ENCODE results near the gene DDX42. TPM values are rescaled to one million over a fixed set of nuclear protein-coding genes. Genes with fewer than 3 reads are reported as not detected.

The DDX42 gene
- total and polyA plus RNA-seq, 2 of the 13 experiments (the other 11 are each of a cell fraction or from before 2014, with no cell fraction given): 87.2 to 92.9 TPM

GRCh38 chr17:63840591-63841349 lies 66.8 kb downstream of the DDX42 start (continued):
- 0 out of 2 replicates have a peak, but pooled peaks have one; percentile 21 for TF ChIP-seq CCDC6 (CRISPR knock-in tag; IDR thresholded peaks at IDR 0.05)
- TF ChIP-seq HMGA1 (CRISPR knock-in tag; conservative IDR thresholded peaks at IDR 0.05): no peak
- TF ChIP-seq SP2 (CRISPR knock-in tag; IDR thresholded peaks at IDR 0.05): no peak
- peak; percentile 26; the same call in 1 of the 2 replicates for TF ChIP-seq MXD1 (CRISPR knock-in tag; IDR thresholded peaks at IDR 0.05)
- TF ChIP-seq ZNF138 (CRISPR knock-in tag; IDR thresholded peaks at IDR 0.05; ENCODE audit: low read depth): peak; percentile 34; the same call in 1 of the 2 replicates
- TF ChIP-seq ZNF670 (CRISPR knock-in tag; IDR thresholded peaks at IDR 0.05; ENCODE audit: borderline replicate concordance): no peak
- peak; percentile 10; the same call in 1 of the 2 replicates for TF ChIP-seq NRL (CRISPR knock-in tag; IDR thresholded peaks at IDR 0.05; ENCODE audit: borderline replicate concordance)
- TF ChIP-seq CBX1 (IDR thresholded peaks at IDR 0.05; ENCODE audit: low read depth): no peak
- TF ChIP-seq ZNF572 (CRISPR knock-in tag; IDR thresholded peaks at IDR 0.05): no peak; the same call in 1 of the 2 replicates
- TF ChIP-seq RFXAP (CRISPR knock-in tag; IDR thresholded peaks at IDR 0.05; ENCODE audit: borderline replicate concordance): no peak
- TF ChIP-seq ZNF260 (CRISPR knock-in tag; IDR thresholded peaks at IDR 0.05; ENCODE audit: borderline replicate concordance, low read depth): peak; percentile 8; the same call in 1 of the 2 replicates
- no peak for TF ChIP-seq HNF4G (IDR thresholded peaks at IDR 0.05; ENCODE audit: borderline replicate concordance, low read depth, low read length)
- no peak for TF ChIP-seq HNF4G (CRISPR knock-in tag; IDR thresholded peaks at IDR 0.05; ENCODE audit: borderline replicate concordance, low read depth)
- no peak for TF ChIP-seq HHEX (CRISPR knock-in tag; IDR thresholded peaks at IDR 0.05)
- 0 out of 2 replicates have a peak, but pooled peaks have one; percentile 5 for TF ChIP-seq BORCS8-MEF2B (CRISPR knock-in tag; IDR thresholded peaks at IDR 0.05)
- no peak for TF ChIP-seq ZNF749 (CRISPR knock-in tag; IDR thresholded peaks at IDR 0.05; ENCODE audit: borderline replicate concordance)
- TF ChIP-seq NR2F1 (CRISPR knock-in tag; IDR thresholded peaks at IDR 0.05): no peak
- no peak for TF ChIP-seq ZNF180 (CRISPR knock-in tag; IDR thresholded peaks at IDR 0.05; ENCODE audit: borderline replicate concordance, low read depth)
- no peak for TF ChIP-seq ZNF558 (CRISPR knock-in tag; IDR thresholded peaks at IDR 0.05; ENCODE audit: borderline replicate concordance)
- TF ChIP-seq POGK (CRISPR knock-in tag; conservative IDR thresholded peaks at IDR 0.05): 0 out of 2 replicates have a peak, but pooled peaks have one; percentile 29
- TF ChIP-seq ZNF451 (CRISPR knock-in tag; IDR thresholded peaks at IDR 0.05): no peak
- no peak for TF ChIP-seq NFKB2 (CRISPR knock-in tag; IDR thresholded peaks at IDR 0.05; ENCODE audit: borderline replicate concordance)
- TF ChIP-seq SNAPC4 (CRISPR knock-in tag; IDR thresholded peaks at IDR 0.05): 0 out of 2 replicates have a peak, but pooled peaks have one; percentile 29
